ENCODE measurements around the gene KCNJ5.

The KCNJ5 gene

GRCh38 chr11:128896356-128896755, 5.2 kb downstream of the KCNJ5 start:
- DNase-seq: no peak

DNA sequence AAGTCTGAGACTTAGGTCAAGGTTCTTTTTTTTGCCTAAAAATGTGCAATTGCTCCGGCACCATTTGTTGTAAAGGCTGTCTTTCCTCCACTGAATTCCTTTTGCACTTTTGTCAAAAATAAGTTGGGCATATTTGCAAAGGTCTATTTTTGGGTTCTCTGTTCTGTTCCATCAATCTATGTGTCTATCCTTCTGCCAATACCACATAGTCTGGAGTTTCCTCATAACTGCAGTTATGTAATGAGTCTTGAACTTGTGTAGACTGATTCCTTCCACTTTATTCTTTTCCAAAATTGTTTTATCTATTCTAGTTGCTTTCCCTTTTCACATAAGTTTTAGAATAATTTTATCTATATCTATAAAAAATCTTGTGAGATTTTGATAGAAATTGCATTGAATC, 6.7 kb downstream of the KCNJ5 start:
- no peak for DNase-seq

DNA sequence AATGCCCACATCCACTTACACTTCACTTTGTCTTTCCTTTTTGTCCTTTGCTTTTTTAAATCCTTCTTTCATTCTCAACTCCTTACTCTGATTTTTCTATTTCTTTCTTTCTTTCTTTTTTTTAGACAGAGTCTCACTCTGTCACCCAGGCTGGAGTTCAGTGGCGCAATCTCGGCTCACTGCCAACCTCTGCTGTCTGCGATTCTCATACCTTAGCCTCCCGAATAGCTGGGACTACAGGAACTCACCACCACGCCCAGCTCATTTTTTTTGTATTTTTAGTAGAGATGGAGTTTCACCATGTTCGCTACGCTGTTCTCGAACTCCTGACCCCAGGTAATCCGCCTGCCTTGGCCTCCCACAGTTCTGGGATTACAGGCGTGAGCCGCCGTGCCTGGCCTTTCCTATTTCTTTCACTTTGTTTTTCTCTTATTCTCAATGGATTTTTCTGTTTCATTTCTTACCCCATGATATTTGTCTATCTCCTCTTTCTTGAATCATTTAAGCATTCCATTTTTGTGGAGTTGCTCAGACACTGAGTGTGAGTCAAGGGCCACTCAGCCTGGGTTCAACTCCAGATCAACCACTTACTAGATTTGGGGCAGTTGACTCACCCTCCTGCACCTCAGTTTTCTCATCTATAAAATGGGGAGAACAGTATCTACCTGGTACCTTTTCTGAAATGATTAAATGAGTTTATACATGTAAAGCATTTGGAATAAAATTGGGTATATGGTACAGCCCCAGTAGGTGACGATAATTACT, 7.6 kb downstream of the KCNJ5 start:
- DNase-seq: no peak

- DNase-seq: no peak
These were observed 9.3 kb downstream of the KCNJ5 start for GRCh38 chr11:128900468-128900867.

DNA sequence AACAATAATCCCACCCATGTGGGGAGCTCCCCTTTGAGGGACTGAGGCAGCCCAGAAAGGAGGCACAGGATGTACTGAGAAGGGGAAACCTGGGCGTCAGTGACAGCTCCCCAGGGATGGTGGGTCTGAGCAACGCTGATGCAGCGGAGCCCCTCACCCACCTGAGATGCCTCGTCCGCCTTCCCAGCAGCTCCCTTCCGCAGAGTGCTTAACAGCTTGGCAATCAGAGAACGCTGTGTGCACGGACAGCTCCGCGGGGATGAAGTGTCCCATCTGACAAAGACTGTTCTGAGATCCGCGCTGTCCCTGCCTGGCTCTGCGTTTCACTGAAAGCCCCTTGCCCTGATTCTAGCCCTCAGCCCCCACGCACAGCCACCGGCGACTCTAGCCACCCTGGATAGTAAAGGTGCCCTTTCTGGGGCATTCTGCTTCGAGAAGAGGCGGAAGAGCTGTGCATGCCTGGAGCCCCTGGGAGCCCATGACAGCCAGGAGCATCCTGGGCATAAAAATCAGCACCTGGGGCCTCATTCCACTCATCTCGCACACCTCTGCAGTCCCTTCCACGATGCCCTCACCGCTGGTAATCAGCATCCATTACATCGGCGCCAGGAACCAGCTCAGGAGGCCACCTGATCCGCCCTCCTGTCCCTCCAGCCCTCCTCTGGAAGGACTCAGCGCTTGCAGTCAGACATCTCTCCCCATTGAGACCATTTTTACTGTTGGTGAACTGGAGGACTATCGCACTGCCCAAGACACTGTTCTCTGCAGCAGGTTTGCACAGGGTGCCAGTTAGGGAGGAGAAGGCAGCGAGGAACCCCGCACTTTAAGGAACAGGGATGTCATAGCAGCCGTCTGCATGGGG, 10.7 kb downstream of the KCNJ5 start:
- no peak for DNase-seq

- DNase-seq: no peak
These were observed 11.4 kb downstream of the KCNJ5 start for GRCh38 chr11:128902515-128903066.

GRCh38 chr11:128903248-128904061, 12.3 kb downstream of the KCNJ5 start:
- no peak for DNase-seq

GRCh38 chr11:128904303-128904655, 13.1 kb downstream of the KCNJ5 start:
- no peak for DNase-seq

GRCh38 chr11:128904656-128905344, 13.6 kb downstream of the KCNJ5 start:
- DNase-seq: no peak

GRCh38 chr11:128905345-128906184, 14.4 kb downstream of the KCNJ5 start:
- DNase-seq: peak in 3 of 5 donors; percentile 25 to 39 (median 28)

DNA sequence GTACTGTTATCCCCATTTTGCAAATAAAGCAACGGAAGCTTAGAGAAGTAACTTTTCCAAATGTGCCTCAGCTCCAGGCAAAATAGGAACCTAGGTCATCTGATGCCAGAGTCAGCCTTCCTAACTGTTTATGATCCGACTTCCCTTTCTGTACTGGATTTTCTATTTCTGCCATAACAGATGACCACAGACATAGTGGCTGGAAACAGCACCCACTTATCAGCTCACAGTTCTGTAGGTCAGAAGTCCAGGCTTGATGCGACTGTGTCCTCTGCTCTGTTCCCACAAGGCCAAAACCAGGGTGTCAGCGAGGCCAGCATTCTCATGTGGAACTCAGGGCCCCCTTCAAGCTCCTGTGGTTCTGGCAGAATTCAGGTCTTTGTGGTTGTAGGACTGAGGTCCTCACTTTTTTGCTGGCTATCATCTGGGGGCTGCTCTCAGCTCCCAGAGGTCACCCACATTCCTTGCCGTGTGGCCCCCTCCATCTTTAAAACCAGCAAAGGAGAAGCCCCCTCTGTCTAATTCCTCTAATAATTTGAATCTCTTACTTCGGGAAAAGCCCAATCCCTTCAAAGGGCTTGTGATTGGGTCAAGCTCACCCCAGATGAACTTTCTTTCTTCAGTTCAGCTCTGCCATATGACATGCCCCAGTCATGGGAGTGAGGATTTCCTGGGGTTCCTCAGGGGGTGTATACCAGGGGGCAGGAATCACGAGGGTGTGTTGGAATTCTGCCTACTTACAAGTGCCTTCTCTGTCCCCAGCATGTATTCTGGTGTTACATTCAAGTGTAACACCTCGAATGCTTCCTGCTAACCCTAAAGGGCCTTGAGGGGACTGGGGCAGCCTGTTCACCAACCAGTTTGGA, 15.3 kb downstream of the KCNJ5 start:
- DNase-seq: no peak

DNA sequence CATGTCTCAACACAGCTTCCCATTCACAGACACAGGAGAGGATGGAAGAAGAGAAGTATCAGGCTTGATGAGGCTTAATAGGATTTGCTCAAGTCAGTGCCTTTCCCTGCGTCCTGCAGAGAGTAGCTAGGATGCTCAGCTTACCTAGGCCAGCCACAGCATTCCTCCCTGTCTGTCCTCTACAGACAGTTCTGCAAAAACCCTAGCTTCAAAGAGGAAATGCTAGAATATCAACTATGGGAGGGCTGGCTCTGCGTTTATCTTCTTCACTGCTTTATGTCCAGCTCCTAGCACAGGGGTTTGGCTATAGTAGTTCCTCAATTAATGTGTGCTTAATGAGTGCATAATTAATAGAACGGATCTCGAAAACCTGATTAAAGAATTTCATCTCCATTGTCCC, 16.4 kb downstream of the KCNJ5 start:
- DNase-seq: no peak

DNA sequence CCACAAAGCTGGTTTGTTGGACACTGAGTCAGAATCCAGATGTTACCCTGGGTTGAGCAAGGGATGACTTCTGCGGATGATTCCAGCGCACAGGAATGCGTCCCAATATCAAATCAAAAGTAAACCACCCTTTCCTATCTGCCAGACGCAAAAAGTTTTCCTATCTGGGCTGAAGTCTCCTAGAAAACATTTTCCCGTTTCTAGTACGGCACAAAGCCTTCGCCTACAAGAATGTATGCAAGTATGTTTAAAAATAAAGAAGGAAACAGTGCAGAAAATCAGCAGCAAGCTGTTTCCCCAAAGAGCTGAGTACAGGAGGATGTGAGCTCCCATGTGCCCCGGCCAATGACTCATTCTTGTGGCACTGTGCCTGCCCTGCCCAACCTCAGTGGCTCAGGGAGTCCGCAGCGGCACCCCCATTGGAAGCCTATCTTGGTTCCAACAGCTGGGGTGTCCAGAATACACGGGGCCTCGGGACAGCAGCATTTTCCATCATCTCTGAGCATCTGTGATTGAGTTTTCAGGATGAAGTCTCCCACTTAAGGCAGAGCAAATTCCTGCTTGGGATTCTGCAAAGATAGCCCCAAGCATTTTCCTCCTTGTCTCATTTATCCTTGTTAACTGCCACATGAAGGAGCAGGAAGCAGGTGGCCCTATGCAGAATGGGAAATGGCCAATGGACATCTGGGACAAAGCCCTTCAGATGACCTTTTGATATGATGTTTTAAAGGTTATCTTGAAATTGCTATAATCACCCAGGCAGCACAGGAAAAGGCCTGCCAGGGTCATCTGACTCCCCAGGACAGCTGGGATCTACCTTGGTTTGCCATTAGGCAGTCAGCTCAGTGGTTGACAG, 17.5 kb downstream of the KCNJ5 start:
- DNase-seq: no peak

GRCh38 chr11:128909438-128910125, 18.4 kb downstream of the KCNJ5 start:
- no peak for DNase-seq

DNA sequence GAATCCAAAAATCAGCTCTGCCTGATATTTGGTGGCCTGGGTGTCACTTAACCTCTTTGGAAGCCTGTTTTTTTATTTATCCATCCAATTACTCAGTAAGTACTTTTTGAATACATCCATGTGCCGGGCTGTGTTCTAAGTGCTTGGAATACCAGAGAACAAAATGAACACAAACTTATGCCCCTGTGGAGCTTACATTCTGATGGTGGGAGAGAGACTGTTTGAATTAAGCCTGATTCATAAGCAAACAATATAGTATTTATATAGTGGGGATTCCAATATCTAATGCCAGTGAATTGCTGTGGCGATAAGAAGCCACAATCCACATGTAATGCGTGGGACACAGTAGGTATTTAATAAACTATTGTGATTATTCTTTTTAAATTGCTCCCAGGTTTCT, 19.4 kb downstream of the KCNJ5 start:
- DNase-seq: no peak

DNA sequence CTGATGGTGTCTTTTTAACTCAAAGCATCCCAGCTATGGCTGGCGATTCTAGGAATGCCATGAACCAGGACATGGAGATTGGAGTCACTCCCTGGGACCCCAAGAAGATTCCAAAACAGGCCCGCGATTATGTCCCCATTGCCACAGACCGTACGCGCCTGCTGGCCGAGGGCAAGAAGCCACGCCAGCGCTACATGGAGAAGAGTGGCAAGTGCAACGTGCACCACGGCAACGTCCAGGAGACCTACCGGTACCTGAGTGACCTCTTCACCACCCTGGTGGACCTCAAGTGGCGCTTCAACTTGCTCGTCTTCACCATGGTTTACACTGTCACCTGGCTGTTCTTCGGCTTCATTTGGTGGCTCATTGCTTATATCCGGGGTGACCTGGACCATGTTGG, 20.1 kb downstream of the KCNJ5 start:
- no peak for DNase-seq

DNA sequence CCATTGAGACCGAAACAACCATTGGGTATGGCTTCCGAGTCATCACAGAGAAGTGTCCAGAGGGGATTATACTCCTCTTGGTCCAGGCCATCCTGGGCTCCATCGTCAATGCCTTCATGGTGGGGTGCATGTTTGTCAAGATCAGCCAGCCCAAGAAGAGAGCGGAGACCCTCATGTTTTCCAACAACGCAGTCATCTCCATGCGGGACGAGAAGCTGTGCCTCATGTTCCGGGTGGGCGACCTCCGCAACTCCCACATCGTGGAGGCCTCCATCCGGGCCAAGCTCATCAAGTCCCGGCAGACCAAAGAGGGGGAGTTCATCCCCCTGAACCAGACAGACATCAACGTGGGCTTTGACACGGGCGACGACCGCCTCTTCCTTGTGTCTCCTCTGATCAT, 20.5 kb downstream of the KCNJ5 start:
- DNase-seq: no peak

- no peak for DNase-seq
These were observed 22.6 kb downstream of the KCNJ5 start for GRCh38 chr11:128913806-128914205.
